HG03378 (cell line): ENCODE data around the gene ZNF22.
A peak's percentile ranks its signal among the peaks of the same experiment; 100 is the strongest.

ENCODE experiments used
- ATAC-seq: cut with Tn5 transposase; IDR thresholded peaks from one replicate; pipeline ENCODE4 v1.9.1; 2021; ENCODE audit warnings: mild to moderate bottlenecking, moderate library complexity; ENCODE audit not compliant: unreplicated experiment

Gene ZNF22

DNA sequence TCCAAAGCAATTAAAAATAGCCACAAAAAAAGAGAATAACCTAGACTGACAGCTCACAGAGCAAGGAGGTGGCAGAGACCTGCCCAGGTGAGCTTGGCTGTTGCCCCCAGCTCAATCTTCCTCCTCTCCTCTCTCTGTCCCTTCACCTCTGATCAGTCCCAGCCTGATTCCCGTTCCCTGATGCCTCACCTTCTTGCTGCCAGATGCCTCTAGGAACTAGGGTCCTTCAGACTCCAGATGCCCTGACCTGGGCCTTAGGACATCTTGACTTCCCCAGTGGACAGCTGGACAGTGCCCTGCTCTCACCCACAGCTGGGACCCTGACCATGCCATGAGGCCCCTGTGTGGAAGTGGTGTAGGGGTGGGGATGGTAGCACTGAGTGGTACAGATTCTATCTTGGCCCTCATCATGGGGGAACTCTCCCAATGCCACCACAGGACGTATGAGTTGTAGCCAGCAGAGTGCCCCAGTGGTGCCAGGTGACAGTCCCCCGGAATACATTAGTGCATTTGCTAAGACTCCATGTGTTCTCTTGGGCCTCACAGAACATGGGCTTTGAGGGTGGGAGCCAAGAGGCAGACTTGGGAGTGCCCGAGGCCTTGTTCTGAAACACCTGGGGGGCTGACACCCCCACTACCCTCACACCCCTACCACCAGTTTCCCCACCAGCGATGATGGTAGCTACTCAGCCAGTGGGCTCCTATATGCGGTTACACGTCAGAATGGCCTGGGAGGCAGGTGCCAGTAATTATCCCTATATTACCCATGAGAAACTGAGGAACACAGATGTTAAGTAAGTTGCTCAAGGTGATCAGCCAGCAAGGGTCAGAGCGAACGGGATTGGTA, 24.1 kb upstream of the ZNF22 start:
- ATAC-seq: no peak

DNA sequence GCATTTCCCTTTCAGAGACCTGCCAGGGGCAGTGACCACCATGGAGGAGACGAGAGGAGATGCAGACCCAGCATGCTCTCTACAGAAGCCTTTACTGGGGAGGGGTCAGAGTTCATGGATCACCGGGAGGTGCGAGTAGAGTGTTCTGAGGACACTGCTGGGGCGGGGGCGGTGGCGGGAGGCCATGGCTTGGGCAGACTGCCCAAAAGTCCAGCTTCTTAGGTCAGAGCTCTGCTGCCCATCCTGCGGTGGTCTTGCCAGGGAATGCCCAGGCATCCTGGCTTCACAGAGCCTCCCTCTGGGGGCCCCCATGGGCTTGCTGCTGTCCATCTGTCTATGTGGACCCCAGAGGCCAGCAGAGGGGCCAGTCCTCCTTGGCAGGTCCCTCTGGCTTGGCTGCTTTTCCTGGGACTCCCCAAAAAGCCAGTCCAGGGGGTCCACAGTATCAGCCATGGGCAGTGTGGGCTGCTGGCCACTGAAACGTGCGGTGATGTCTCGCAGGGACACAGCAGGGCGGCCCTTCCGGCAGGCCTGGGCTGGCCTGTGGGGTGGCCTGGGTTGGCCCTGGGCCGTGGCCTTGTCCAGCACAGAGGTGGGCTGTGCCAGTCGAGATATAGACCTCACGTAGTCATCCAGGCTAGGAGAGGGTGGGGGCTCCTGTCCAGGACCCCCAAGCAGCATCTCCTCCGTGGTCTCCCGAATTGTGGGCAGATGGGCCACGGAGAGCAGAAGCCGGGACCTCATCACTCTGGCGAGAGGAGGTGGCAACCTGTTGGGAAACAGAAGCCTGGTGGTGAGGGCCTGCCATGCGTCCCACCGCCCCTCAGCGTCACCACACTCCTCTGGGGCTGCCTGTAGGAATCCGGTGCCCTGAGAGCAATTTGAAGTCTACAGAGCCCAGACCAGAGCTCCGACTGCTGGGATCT, 23.2 kb upstream of the ZNF22 start:
- ATAC-seq: no peak

DNA sequence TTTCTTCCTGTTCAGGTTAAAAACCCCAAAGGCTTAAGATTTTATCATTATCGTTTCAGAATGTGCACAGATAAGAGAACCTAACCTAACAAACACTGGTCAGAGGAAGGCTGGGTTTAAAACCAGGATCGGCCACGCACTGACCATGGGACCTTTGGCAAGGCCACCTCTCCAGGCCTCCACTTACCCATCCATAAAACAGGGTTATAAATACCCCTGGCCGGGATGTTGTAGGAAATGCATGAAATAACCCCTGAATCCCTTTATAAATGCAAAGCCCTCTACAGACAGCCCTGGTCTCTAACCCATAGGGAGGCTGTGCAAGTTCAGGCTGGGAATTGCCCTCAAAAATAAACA, 22.5 kb upstream of the ZNF22 start:
- no peak for ATAC-seq

DNA sequence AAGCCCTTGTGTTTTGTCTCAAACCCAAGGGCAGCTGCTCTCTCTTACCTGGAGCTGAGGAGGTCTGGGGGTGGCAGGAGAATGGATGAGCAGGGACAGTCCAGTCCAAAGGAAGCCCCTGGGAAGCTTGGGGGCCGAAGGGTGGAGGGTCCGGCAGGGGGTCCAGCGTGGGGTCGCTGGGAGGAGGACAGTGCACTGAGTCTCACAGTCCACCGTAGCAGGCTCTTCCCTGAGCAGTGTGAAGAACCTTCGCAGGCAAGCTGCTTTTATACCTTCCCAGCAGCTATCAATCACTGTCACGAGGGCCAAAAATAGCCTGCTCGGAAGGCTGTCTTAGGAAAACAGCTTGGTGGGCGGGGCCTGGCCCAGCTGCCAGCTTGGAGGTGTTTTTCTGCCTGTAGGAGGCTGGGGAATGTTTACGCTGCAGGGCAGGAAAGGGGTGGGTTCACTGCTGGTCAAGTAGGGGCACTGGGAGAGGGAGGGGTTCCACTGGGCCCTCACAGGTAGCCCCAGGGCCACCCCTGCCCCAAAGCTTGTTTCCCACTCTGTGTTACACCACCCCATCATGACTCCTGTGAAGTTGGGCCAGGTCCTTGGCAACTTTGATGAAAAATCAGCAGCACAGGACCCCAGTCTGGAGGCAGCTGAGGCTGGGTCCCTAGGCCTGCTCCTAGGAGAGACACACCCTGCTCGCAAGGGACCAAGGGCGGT, 22.0 kb upstream of the ZNF22 start, which contains the start of gene DEPP1:
Gene DEPP1, minus strand, starts transcription at position 240 of the 711 bp plus-strand sequence. CDS start 779 bp downstream, outside the sequence.
- ATAC-seq: peak; percentile 37

DNA sequence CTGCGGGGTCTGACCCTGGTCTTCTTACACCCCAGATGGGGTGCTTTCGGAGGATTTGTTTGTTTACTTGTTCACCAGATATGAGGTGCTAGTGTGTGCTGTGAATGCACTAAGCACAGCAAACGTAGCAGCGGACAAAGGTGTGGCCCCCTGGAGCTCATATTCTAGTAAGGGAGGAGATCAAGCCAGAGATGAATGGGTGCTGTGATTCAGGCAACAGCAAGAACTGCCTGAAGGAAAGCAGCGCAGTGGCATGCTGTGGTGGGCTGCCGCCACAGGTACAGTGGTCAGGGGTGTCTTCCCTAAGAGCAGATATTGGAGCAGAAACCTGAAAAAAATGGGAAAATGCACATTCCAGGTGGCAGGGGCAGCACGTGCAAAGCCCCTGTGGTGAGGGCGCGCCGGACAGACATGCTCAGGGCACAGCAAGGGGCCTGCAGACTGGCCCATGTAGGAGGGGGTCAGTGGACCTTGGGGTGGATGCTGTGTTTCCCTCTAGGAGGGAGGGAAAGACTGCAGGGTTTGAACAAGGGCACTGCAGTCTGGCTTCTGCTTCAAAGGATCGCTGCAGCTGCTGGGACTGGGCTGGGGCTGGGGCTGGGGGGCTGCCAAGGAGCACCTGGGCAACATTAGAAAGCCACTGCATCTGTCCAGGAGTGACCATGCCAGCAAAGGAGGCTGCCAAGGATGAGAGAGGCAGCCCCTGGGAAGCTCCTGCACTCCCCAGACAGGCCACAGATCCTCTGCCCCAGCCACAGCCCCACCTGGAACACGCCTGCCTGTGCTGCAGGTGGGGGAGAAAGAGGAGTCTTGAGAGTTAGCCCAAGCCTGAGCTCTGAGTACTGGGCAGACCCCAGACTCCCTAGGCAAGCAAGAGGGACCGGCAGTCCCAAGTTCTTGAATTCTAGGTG, 21.2 kb upstream of the ZNF22 start:
- ATAC-seq: no peak

DNA sequence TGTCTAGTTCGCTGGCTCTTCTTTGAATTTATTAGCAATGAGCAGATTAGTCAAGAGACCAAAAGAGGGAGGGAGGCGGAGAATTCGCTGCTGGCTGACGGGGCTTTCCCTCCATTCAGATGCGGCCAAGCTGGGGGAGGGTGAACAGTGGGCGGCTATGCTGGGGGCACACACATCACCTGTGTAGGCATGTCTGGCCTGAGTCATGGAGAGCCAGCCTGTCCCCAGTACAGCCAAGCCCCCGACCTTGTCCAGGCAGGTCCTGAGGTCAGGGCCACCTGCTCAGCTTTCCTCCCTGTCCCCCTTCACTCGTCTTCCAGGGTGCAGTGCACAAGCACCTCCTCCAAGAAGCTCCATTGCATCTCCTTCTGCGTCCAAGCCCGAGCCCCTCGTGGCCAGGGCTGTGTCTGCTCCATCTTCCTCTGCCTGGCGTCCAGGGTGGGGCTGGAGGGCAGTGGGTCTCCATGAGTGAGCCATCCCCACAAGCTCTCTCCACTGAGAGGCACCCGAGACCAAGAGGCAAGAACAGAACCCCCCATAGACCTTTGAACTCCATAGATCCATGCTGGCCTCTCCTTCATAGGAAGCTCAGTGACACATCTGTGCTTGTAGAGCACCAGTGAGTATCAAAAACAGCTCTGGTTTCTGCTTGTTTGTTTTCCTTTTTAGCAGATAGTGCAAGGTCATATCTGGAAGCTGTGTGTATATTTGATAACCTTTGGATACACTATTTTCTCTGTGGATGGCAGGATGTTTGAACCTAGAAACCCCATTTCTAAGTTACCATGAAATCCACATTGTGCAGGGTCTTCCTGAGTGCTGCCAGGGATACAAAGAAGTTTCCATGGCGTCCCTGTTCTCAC, 20.2 kb upstream of the ZNF22 start:
- no peak for ATAC-seq

DNA sequence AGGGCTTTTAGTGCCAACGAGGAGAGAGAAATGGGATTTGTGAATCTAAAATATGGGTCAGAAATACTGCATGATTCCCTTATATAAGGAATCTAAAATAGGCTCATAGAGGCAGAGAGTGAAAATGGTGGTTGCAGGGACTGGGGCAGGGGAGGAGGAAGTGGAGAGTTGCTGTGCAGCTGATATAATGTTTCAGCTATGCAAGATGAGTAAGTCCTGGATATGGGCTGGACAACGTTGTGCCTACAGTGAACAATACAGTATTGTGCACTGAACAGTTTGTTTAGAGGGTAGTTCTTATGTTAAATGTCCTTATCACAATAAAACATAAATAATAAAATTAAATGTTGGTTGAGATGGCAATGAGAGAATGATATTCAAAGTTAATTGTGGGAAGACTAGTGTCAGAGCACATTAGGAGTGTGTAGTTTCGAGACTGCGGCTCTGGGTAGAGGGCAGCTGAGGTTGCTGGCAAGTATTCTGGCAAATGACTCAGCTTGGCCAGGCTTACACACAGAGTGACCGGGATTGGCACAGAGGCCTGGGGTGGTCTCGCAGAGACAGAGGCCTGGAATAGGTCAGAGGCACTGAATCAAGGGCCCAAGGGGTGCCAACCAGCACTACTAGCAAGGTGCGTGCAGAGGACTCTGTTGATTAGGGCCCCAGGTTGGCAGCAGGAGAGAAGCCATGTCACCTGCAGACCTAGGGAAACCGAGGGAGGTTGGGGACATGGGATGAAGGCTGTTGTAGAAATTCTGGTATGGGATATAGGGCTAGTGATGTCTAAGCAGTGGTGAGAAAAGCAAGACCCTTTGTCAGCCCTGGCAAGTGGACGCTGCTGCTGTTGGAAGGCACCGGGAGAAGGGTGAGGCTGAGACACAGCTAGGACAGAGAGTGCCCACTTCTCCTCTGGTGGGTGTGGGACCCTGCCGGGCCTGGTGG, 19.3 kb upstream of the ZNF22 start:
- peak; percentile 60 for ATAC-seq

DNA sequence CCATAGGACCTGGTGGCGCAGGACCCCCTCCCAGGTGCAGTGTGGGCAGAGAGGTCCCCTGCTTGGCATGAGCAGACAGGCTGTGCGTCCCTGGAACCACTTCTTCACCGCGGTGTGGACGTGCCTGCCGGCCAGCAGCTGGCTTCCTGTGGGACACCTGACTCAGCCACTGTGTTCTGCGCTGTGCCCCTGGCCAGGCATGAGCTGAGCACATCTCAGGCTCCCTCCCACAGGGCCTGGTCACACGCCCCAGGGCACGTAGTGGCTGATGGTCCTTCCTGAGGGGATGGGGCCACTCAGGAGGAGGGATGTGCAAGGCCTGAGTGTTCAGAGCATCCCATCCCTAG, 18.6 kb upstream of the ZNF22 start:
- ATAC-seq: no peak

DNA sequence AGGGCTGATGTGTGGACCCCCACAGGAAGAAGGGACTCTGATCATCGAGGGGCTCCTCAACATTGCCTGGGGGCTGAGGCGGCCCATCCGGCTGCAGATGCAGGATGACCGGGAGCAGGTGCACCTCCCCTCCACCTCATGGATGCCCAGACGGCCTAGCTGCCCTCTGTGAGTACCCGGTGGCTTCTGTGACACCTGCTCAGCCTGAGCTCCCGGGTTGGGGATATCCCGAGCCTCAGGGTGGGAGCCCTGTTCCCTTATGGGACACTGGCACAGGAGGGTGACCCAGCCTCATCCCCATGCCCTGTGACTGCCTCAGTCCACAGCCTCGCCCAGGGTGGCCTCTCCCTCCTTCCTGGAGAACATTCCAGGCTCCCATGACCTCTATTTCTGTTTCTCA, 18.2 kb upstream of the ZNF22 start:
- ATAC-seq: no peak

DNA sequence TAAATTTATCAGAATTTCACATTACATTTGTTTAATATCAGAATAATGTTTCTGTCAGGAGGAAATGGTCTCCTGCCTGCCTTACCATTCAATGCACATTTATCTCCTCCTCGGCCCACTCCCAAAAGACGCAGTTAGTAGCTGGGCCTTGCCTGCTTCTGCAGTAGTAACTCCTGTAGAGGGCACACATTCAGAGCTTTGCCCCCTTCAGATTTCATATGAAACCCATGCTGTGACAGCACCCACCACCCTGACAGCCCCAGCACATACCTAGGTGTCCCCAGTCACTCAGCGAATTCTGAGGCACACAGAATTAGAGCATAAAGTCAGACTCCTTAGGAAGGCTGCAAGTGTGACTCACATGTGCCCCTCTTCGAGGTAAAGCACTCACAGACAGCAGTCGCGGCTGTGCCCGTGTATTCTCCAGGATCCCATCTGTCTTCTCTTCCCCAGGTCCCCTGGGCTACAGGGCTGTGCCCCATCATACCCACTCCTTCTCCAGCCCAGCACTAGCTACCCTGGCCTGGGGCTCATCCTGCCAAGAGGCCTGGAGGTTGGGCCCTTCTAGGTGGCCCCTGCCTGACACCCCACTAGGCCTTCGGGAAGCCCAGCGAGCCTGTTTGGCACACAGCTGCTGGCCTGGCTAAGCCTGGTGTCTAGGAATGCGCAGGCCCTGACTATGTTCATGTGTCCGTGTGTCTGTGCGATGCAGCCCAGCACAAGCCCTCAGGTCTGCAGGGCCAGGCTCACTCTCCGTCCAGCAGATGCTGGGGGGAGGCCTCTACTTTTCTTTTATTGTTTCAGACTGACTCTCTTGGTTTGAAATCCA, 17.4 kb upstream of the ZNF22 start:
- no peak for ATAC-seq

DNA sequence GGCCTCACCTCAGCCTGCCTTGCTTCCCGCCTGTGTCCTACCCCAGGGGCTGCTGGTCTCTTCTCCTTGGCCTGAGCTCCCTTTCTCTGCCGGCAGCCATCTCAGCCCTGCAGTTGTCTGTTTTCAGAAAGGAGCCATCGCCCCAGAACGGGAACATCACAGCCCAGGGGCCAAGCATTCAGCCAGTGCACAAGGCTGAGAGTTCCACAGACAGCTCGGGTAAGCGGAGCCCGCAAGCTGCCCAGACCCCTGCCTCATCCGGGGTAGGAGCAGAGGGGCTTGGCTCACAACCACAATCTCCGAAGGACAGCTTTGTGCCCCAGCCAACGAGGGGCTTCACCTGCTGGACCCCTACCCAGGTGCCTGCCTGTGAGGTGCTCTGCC, 16.8 kb upstream of the ZNF22 start:
- ATAC-seq: no peak

DNA sequence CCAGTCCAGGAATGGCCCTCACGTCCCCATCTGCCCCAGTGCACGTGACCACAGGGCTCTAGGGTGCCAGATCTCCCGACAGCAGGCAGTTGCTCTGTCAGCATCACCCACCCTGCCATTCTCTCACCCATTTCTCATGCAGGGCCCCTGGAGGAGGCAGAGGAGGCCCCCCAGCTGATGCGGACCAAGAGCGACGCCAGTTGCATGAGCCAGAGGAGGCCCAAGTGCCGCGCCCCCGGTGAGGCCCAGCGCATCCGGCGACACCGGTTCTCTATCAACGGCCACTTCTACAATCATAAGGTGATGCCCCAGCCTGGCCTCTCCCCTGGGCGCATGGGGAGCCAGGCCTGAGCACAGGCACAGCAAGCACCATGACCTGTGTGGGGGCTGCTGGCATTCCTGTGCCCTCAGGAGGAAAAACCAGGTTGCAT, 16.0 kb upstream of the ZNF22 start:
- ATAC-seq: no peak

DNA sequence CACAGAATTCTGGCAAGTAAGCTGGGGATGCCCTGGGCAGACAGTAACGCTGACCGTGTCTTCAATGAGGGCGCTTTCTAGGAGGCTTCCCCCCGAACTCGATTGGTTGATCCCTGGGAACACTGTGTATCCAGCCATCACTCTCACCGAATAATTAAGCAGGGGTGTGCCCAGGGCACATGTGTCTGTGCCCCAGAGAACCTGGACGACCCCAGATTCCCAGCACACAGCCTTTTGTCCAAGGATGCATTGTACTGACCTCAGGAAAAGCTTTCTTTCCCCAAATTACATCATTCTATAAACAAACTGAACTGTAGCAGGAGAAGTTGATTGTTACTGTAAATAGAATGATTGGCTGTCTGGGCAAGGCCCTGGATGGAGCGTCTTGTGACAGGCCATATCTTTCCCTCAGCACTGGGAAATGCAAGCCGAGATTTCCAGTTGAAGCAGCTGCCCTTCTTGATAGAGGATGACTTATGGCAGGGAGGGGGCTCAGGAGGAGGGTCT, 15.5 kb upstream of the ZNF22 start:
- no peak for ATAC-seq

DNA sequence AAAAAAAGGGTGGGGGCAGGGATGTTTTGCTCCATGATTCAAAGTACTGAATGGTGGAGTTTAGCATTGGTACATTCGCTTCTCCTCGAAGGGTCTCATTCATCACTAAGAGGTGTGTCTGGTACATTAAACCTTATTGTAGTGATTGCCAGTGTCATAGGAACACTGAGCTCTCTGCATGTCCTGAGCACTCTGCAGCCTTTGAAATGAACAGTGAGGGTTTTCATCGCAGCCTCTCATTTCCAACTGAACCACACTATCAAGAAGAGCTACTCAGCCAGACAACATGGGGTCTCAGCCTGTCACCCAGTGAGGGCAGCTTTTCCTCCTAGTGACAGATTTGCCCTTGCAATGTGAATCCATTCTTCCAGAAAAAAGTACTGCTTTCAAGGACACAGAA, 14.5 kb upstream of the ZNF22 start:
- ATAC-seq: no peak

DNA sequence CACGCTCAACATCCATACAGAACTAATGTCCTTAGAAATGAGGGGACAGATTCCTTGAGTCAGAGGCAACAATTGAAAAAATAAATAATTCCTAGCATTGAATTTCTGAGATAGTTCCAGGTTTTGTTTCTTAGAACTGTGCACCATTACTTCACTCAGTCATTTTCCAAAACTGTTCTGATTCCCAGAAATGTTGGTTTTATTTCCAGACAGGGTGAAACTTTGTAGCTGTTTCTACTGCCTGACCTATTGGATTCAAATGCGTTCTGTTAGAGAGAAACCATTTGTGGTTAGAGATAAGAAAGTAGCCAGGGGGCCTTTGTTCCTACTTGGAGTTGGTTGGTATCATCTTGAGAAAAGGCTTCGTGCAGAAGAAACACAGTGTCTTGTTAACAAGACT, 14.1 kb upstream of the ZNF22 start:
- ATAC-seq: no peak

DNA sequence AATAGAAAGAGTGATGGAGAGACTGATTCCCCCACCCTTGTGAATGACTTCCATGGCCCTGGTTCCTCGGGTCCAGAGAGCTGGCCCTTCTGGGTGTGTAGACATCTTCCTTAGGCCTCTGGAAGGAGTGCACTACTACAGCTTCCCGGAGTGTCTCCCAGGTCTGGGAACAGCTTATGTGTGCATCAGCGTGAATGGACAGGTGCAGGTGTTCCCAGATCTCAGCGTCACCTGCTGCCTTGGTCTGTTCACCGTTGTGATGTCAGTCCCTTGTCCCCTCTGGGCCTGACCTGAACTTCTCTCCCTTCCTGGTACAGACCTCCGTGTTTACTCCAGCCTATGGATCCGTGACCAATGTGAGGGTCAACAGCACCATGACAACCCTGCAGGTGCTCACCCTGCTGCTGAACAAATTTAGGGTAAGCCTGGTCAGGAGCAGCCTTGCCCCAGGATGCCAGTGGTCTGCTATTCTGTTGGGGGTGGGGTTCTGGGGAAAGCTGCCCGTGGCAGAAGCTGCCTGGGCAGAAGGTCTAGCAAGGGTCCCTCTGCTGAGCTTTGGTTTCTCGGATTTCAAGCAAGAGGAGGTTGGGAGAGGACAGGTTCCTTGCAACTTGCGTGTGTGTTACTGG, 11.7 kb upstream of the ZNF22 start:
- no peak for ATAC-seq
